H9 (cell line): Measurements from ENCODE around the gene CPNE2. TPM values are rescaled to one million over a fixed set of nuclear protein-coding genes. Genes with fewer than 3 reads are reported as not detected.

Experiments
- DNase-seq: peaks from one replicate; pipeline ENCODE4 v3.0.0-alpha.2; 2017
- H2AFZ ChIP-seq: one replicate; pipeline ENCODE4 v1.6.1; 2013; ENCODE audit warnings: mild to moderate bottlenecking, low read length, control low read depth, moderate library complexity
- H2AK5ac ChIP-seq: 2 replicates; pipeline ENCODE4 v1.6.1; 2013; ENCODE audit warnings: low read length, control low read depth, mixed read lengths; ENCODE audit not compliant: insufficient read length
- H2BK120ac ChIP-seq: one replicate; pipeline ENCODE4 v1.6.1; 2013; ENCODE audit warnings: low read depth, mild to moderate bottlenecking, low read length, control low read depth, inconsistent platforms; ENCODE audit not compliant: poor library complexity, severe bottlenecking
- H2BK12ac ChIP-seq: 2 replicates; pipeline ENCODE4 v1.6.1; 2013; ENCODE audit warnings: low read length, control low read depth, mixed read lengths, low read depth; ENCODE audit not compliant: insufficient read length
- H2BK15ac ChIP-seq: 2 replicates; pipeline ENCODE4 v1.6.1; 2013; ENCODE audit warnings: low read depth, low read length, control low read depth
- H2BK20ac ChIP-seq: one replicate; pipeline ENCODE4 v1.6.1; 2013; ENCODE audit warnings: low read depth, mild to moderate bottlenecking, low read length, control low read depth, inconsistent platforms; ENCODE audit not compliant: poor library complexity, severe bottlenecking
- H2BK5ac ChIP-seq: 2 replicates; pipeline ENCODE4 v1.6.1; 2013; ENCODE audit warnings: low read length, control low read depth, mixed read lengths; ENCODE audit not compliant: insufficient read length
- H3K14ac ChIP-seq: 2 replicates; pipeline ENCODE4 v1.6.1; 2013; ENCODE audit warnings: low read length, control low read depth; ENCODE audit not compliant: insufficient read depth
- H3K18ac ChIP-seq: 2 replicates; pipeline ENCODE4 v1.6.1; 2013; ENCODE audit warnings: low read depth, mild to moderate bottlenecking, mixed read lengths, low read length, control low read depth; ENCODE audit not compliant: insufficient read length
- H3K23ac ChIP-seq: 2 replicates; pipeline ENCODE4 v1.6.1; 2013; ENCODE audit warnings: low read length, control low read depth, mixed read lengths, low read depth; ENCODE audit not compliant: insufficient read length
- H3K23me2 ChIP-seq: 2 replicates; pipeline ENCODE4 v1.6.1; 2013; ENCODE audit warnings: low read depth, mild to moderate bottlenecking, mixed read lengths, low read length, control low read depth; ENCODE audit not compliant: insufficient read length, poor library complexity, severe bottlenecking
- H3K27ac ChIP-seq: 2 replicates; pipeline ENCODE4 v1.5.1; 2013; ENCODE audit warnings: low read length, control low read depth, mixed read lengths, low read depth; ENCODE audit not compliant: insufficient read length
- H3K27me3 ChIP-seq: 2 replicates; pipeline ENCODE4 v1.6.1; 2013; ENCODE audit warnings: low read length, control low read depth, inconsistent platforms; ENCODE audit not compliant: insufficient read depth
- H3K4ac ChIP-seq: 2 replicates; pipeline ENCODE4 v1.6.1; 2013; ENCODE audit warnings: low read depth, mild to moderate bottlenecking, control low read depth, inconsistent platforms, low read length, moderate library complexity
- H3K4me1 ChIP-seq: 2 replicates; pipeline ENCODE4 v1.6.1; 2013; ENCODE audit warnings: low read length, control low read depth, inconsistent platforms; ENCODE audit not compliant: insufficient read depth
- H3K4me2 ChIP-seq: 2 replicates; pipeline ENCODE4 v1.6.1; 2013; ENCODE audit warnings: low read length, control low read depth, mixed read lengths; ENCODE audit not compliant: insufficient read length, insufficient read depth
- H3K56ac ChIP-seq: 2 replicates; pipeline ENCODE4 v1.6.1; 2013; ENCODE audit warnings: low read depth, mild to moderate bottlenecking, mixed read lengths, low read length, control low read depth; ENCODE audit not compliant: insufficient read length
- H3K79me1 ChIP-seq: 2 replicates; pipeline ENCODE4 v1.6.1; 2013; ENCODE audit warnings: low read depth, mild to moderate bottlenecking, moderate library complexity, low read length, control low read depth, inconsistent platforms; ENCODE audit not compliant: insufficient read depth, poor library complexity, severe bottlenecking
- H3K79me2 ChIP-seq: 2 replicates; pipeline ENCODE4 v1.6.1; 2013; ENCODE audit warnings: low read length, control low read depth, inconsistent platforms; ENCODE audit not compliant: insufficient read depth
- H3K9ac ChIP-seq: 2 replicates; pipeline ENCODE4 v1.6.1; 2013; ENCODE audit warnings: low read length, control low read depth, mixed read lengths; ENCODE audit not compliant: insufficient read length; ENCODE audit errors: extremely low read depth
- H3K9me3 ChIP-seq: one replicate; pipeline ENCODE4 v1.6.1; 2013; ENCODE audit warnings: low read depth, low read length, inconsistent platforms; ENCODE audit not compliant: control insufficient read depth
- H3T11ph ChIP-seq: one replicate; pipeline ENCODE4 v1.6.1; 2013; ENCODE audit warnings: mild to moderate bottlenecking, low read length, control low read depth, inconsistent platforms
- H4K20me1 ChIP-seq: one replicate; pipeline ENCODE4 v1.6.1; 2013; ENCODE audit not compliant: control insufficient read depth, insufficient read length, insufficient read depth
- H4K5ac ChIP-seq: 2 replicates; pipeline ENCODE4 v1.6.1; 2013; ENCODE audit warnings: low read depth, mild to moderate bottlenecking, mixed read lengths, low read length, control low read depth; ENCODE audit not compliant: insufficient read length
- H4K8ac ChIP-seq: replicated peaks from 2 replicates; pipeline ENCODE4 v1.6.1; 2013; ENCODE audit warnings: low read length, control low read depth, mixed read lengths, low read depth; ENCODE audit not compliant: insufficient read length
- H4K91ac ChIP-seq: 2 replicates; pipeline ENCODE4 v1.6.1; 2013; ENCODE audit warnings: low read depth, mild to moderate bottlenecking, moderate library complexity, mixed read lengths, low read length, control low read depth; ENCODE audit not compliant: insufficient read length
- H3K27ac Mint-ChIP-seq, 3 experiments: 2 replicates in 2 of 3; 3 replicates in 1 of 3; pipeline ENCODE4 v1.8.0; 2020 to 2021; ENCODE audit warnings: mixed read lengths in 3 of 3, mild to moderate bottlenecking in 1 of 3, moderate library complexity in 1 of 3
- H3K27me3 Mint-ChIP-seq: 2 replicates; pipeline ENCODE4 v1.8.0; 2021; ENCODE audit warnings: low read depth, mild to moderate bottlenecking, moderate library complexity, mixed read lengths
- H3K36me3 Mint-ChIP-seq, 3 experiments: 2 replicates in 2 of 3; 3 replicates in 1 of 3; pipeline ENCODE4 v1.8.0; 2020 to 2021; ENCODE audit warnings: low read depth in 3 of 3, mixed read lengths in 3 of 3; ENCODE audit not compliant: insufficient read depth in 1 of 3
- H3K4me1 Mint-ChIP-seq, 2 experiments: 2 replicates each; pipeline ENCODE4 v1.8.0; 2020; ENCODE audit warnings: mixed read lengths in 2 of 2
- H3K4me3 Mint-ChIP-seq, 2 experiments: 2 replicates in 1 of 2; 3 replicates in 1 of 2; pipeline ENCODE4 v1.8.0; 2020 to 2021; ENCODE audit warnings: mild to moderate bottlenecking in 2 of 2, mixed read lengths in 2 of 2, moderate library complexity in 1 of 2
- H3K9me3 Mint-ChIP-seq, 2 experiments: 2 replicates in 1 of 2; 3 replicates in 1 of 2; pipeline ENCODE4 v1.8.0; 2020; ENCODE audit warnings: mild to moderate bottlenecking in 2 of 2, mixed read lengths in 2 of 2, moderate library complexity in 1 of 2
- WGBS: extraction: QIAGEN DNeasy Blood & Tissue Kit; methylation state at CpG from one replicate; pipeline ENCODE4 v1.1.7; 2013; ENCODE audit warnings: missing lambda C conversion rate, low lambda C conversion rate, mixed read lengths; ENCODE audit not compliant: insufficient read length; ENCODE audit errors: extremely low coverage; 5-methylcytosine and 5-hydroxymethylcytosine counted together
- total RNA-seq: library from RNA; stranded (reverse); gene quantifications from 2 replicates; pipeline ENCODE4 v1.2.1, GENCODE V29; 2021
- TF ChIP-seq, protein P1 (sequence below): fragments of 200-600 bp; sonication (generic); conservative IDR thresholded peaks from 3 replicates; pipeline ENCODE4 v1.8.0; 2021; ENCODE audit warnings: antibody characterized with exemption, mild to moderate bottlenecking

The CPNE2 gene
- total RNA-seq, 1 experiment from 2014 or later, result 8.0 TPM

DNA sequence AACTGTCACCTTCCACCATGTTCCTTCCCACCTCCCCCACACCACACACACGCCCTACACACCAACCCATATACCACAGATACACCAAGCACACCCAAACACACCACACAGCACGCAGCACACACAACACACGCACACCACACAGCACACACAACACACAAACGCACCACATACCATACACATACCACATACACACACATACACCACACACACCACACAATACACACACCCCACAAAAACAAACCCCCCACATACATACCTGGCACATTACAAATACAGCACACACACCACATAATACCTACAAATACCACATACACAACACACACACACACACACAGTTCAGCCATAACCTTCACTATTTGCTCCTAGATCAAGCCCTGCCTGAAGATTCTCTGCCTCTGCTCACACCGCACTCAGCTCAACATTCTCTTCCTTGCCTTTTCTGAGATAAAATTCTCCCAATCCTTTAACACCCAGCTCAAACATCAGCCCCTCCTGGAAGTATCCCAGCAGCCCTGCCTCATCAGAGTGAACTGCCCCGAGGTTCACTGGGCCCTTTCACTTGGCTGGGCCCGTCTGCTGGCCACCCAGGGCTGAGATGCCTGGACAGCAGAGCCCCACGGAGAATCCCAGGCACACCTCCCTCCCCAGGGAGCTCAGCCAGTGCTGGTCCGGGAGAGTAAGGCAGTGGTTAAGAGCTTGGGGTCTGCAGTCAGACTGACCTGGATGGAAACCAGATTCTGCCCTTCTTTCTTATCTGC lies 31.9 kb upstream of the CPNE2 start:
- Histone ChIP-seq H4K20me1 (no peaks in the 10 kb centered on the region), H3K4ac (no peak overlapping the region), H2BK120ac (no peak overlapping the region), H3K18ac (no peak overlapping the region), H4K91ac (no peak overlapping the region), H3K79me2 (no peaks in the 10 kb centered on the region), H3K9ac (no peak overlapping the region), H3K27ac (no peak overlapping the region), H2AK5ac (no peak overlapping the region), H3K4me1 (no peaks in the 10 kb centered on the region; the same call in 1 of the 2 replicates), H2BK15ac (no peak overlapping the region), H2BK20ac (no peak overlapping the region), H2AFZ (no peak overlapping the region), H2BK12ac (no peak overlapping the region), H3K79me1 (no peaks in the 10 kb centered on the region), H2BK5ac (no peak overlapping the region), H3K27me3 (no peaks in the 10 kb centered on the region), H4K5ac (no peak overlapping the region), H3T11ph (no peak overlapping the region), H3K14ac (no peak overlapping the region; the same call in 1 of the 2 replicates), H3K23me2 (no peaks in the 10 kb centered on the region), H3K23ac (no peak overlapping the region), H3K9me3 (no peaks in the 10 kb centered on the region), H3K4me2 (no peak overlapping the region), H3K56ac (no peak overlapping the region), H4K8ac (no peak overlapping the region)
- 100% methylated on average over 3 of the region's 9 CpGs for WGBS
- Mint-ChIP-seq H3K4me1 (peaks cover 5% of the 10 kb centered on the region in 2 experiments; a peak in 3 of 4 replicates), H3K9me3 (no peaks in the 10 kb centered on the region; a peak in 1 of 5 replicates), H3K36me3 (no peaks in the 10 kb centered on the region), H3K4me3 (no peak overlapping the region), H3K27me3 (peaks cover 1% of the 10 kb centered on the region; the same call in 1 of the 2 replicates), H3K27ac (no peak overlapping the region)
- TF ChIP-seq, protein P1, sequence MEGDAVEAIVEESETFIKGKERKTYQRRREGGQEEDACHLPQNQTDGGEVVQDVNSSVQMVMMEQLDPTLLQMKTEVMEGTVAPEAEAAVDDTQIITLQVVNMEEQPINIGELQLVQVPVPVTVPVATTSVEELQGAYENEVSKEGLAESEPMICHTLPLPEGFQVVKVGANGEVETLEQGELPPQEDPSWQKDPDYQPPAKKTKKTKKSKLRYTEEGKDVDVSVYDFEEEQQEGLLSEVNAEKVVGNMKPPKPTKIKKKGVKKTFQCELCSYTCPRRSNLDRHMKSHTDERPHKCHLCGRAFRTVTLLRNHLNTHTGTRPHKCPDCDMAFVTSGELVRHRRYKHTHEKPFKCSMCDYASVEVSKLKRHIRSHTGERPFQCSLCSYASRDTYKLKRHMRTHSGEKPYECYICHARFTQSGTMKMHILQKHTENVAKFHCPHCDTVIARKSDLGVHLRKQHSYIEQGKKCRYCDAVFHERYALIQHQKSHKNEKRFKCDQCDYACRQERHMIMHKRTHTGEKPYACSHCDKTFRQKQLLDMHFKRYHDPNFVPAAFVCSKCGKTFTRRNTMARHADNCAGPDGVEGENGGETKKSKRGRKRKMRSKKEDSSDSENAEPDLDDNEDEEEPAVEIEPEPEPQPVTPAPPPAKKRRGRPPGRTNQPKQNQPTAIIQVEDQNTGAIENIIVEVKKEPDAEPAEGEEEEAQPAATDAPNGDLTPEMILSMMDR, result no peak
- DNase-seq, result no peak
